ENCODE data around the gene PPP1CA.
A peak's percentile ranks its signal among the peaks of the same experiment; 100 is the strongest.
"Not testable (repeated sequence)": the region's sequence is repeated elsewhere in the genome, so short reads cannot be mapped to it uniquely, and the experiment has no call there.

PPP1CA gene

DNA sequence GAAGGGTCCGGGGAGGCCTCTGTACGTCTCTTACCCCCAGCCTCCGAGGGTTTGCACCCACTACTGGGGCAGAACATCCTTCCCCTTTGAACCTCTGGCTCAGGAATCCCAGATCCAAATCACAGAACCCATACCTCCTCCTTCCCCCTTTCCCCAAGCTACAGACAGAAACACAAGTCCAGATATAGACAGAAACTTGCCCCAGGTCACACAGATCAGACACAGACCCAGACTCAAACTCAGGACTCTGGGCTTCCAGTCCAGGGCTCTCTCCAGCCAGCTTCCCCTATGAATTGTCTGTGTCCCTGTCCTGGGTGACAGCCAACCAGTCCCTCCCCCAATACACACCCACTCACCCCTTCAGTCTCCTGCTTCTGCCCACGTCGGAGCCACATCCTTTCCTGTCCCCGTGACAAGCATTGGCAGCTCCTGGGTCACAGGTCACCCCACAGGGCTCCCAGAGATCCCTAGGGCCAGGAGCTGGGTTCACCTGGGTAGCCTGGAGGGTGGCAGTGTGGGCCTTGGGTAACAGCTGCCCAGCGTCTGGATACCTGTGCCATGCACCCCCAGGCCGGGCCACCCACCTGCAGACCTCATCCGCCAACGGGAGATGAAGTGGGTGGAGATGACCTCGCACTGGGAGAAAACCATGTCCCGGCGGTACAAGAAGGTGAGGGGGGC, 3.0 kb upstream of the PPP1CA start:
- Mint-ChIP-seq H3K27me3 (no peaks in the 10 kb centered on the region), H3K36me3 (ENCODE audit: low read depth) (peaks cover 18% of the 10 kb centered on the region), H3K4me1 (ENCODE audit: low read depth) (peaks cover 76% of the 10 kb centered on the region), H3K9me3 (no peaks in the 10 kb centered on the region), H3K4me3 (peak overlapping the region; percentile 98), H3K27ac (peak overlapping the region; percentile 97)

DNA sequence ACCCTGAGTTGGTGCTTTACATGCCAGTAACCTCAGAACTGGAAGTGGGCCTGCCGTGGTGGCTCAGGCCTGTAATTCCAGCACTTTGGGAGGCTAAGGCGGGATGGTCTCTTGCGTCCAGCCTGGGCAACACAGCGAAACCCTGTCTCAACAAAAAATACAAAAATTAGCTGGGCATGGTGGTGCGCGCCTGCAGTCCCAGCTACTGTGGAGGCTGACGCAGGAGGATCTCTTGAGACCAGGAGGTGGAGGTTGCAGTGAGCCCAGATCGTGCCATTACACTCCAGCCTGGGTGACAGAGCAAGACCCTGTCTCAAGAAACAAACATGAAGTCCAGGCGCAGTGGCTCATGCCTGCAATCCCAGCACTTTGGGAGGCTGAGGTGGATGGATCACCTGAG, 1.4 kb upstream of the PPP1CA start:
- H3K27ac Mint-ChIP-seq = peak overlapping the region; percentile 97
- H3K9me3 Mint-ChIP-seq, H3K27me3 Mint-ChIP-seq: not testable (repeated sequence)
- peaks cover 29% of the 10 kb centered on the region for H3K36me3 Mint-ChIP-seq (ENCODE audit: low read depth)
- H3K4me1 Mint-ChIP-seq (ENCODE audit: low read depth) = peaks cover 76% of the 10 kb centered on the region
- H3K4me3 Mint-ChIP-seq = peak overlapping the region; percentile 98

DNA sequence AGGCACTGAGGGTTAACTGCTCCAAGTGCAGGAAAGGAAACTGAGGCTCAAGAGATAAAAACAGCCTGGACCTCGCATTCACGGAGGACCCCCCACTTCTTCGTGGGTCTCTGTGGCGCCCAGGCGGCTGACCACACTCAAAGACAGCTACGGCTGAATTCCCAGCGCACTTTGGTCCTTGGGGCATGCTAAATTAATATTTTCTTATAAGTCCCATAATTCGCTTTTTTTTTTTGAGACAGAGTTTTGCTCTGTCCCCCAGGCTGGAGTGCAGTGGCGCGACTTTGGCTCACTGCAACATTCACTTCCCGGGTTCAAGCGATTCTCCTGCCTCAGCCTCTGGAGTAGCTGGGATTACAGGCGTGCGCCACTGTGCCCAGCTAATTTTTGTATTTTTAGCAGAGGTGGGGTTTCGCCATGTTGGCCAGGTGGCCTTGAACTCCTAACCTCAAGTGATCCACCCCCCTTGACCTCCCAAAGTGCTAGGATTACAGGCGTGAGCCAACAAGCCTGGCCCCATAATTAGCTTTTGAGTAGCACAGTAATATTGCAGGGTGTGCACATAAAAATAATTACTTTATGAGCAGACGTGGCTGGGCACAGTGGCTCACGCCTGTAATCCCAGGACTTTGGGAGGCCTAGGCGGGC, 658 bp upstream of the PPP1CA start:
- Mint-ChIP-seq H3K4me1 (ENCODE audit: low read depth) (peaks cover 75% of the 10 kb centered on the region), H3K36me3 (ENCODE audit: low read depth) (peaks cover 33% of the 10 kb centered on the region)

DNA sequence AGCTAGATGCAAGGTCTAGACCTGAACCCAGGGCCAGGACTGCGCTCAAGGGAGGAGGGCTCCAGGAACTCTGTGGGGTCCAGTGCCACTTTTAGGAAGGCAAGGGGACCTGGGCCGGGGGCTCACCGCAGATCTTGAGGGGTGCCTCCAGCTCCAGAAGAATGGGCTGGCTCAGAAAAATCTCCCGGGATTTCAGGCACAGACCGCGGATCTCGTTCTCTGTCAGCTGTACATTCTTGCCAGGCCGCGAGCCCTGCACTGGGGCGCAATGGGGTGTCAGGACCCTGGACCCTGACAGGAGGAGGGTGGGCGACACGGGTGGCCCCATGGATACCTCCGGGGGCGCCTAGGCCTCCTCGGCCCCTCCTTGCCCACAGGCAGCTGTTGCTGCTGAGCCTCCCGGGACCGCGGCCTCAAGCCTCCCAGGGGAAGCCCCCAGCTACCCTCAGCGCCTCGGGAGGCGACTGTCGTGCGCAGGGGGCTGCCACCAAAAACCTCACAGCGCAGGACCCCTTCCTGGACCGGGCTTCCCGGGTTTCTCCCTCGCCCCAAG, 640 bp downstream of the PPP1CA start:
- Mint-ChIP-seq H3K4me1 (ENCODE audit: low read depth) (peaks cover 72% of the 10 kb centered on the region), H3K4me3 (peak overlapping the region; percentile 90), H3K36me3 (ENCODE audit: low read depth) (peaks cover 28% of the 10 kb centered on the region), H3K27me3 (no peaks in the 10 kb centered on the region), H3K9me3 (no peaks in the 10 kb centered on the region), H3K27ac (peak overlapping the region; percentile 87)

More for the DNA sequence above, 658 bp upstream of the PPP1CA start:
- H3K27me3 Mint-ChIP-seq, H3K9me3 Mint-ChIP-seq: not testable (repeated sequence)
- H3K27ac Mint-ChIP-seq = peak overlapping the region; percentile 97
- peak overlapping the region; percentile 74 for H3K4me3 Mint-ChIP-seq

DNA sequence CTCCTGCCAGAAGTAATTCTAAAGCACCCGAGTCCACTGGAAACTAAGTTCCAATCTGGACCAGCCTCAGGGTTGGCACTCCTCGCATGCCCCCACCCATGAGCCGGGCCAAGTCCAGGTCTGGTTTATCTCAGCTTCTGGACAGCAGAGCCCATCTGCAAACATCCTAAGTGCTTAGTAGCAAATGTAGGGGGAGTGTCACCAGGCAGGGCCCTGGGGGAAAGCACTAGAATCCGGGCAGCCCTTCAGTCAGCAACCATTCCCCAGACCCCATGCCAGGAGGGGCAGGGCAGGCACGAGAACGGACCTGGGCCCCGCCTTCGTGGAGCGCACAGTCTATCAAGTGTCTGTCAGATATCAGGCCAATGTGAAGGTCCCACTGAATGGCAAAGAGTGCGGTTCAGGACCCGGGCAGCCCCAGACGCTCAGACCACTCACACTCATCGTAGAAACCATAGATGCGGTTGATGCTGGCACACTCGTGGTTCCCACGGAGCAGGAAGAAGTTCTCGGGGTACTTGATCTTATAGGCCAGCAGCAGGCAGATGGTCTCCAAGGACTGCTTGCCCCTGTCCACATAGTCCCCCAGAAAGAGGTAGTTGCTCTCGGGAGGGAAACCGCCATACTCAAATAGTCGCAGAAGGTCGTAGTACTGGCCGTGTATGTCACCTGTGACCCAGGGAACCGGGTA, 1.3 kb downstream of the PPP1CA start:
- Mint-ChIP-seq H3K4me1 (ENCODE audit: low read depth) (peaks cover 68% of the 10 kb centered on the region), H3K9me3 (no peaks in the 10 kb centered on the region), H3K36me3 (ENCODE audit: low read depth) (peaks cover 27% of the 10 kb centered on the region), H3K27ac (peak overlapping the region; percentile 87), H3K4me3 (peak overlapping the region; percentile 90), H3K27me3 (no peaks in the 10 kb centered on the region)

DNA sequence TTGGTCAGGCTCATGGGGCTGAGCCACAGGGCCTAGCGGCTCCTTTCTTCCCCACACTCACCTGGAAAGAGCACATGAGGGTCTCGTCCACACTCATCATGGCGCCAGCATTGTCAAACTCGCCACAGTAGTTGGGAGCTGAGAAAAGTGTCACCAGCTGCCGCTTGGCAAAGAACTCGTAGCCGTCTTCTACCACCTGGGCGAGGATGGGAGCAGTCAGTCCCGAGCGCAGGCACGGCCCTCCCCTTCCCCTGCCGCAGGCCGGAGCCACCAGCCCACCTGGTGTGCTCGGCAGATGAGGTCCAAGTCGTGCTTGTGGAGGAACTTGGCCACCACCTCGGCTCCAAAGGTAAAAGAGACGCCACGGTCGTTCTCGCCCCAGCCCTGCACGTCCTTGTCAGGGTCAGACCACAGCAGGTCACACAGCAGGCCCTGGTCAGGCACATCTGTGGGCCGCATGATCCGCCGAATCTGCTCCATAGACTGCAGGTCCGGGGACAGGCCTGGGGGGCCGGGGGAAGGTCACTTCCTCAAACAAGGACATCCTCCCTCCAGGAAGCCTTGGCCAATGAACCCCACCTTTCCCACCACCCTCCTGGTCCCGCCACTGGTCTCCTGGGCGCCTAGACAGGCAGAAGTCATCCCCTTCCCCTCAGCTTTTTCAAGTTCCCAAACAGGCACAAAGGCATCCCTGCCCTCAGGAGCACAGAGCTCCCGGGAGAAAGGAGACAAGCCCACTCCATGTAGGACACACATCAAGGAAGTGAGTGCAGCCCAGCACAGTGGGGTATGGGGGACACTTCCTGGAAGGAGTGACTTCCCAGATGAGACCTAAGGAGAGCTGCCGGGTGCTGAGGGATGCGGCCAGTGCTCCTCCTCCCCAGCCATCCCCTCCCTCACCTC, 2.7 kb downstream of the PPP1CA start:
- no peaks in the 10 kb centered on the region for H3K27me3 Mint-ChIP-seq
- H3K9me3 Mint-ChIP-seq = no peaks in the 10 kb centered on the region
- peak overlapping the region; percentile 20 for H3K4me3 Mint-ChIP-seq
- peaks cover 28% of the 10 kb centered on the region for H3K36me3 Mint-ChIP-seq (ENCODE audit: low read depth)
- H3K4me1 Mint-ChIP-seq (ENCODE audit: low read depth) = peaks cover 59% of the 10 kb centered on the region
- H3K27ac Mint-ChIP-seq = no peak overlapping the region

DNA sequence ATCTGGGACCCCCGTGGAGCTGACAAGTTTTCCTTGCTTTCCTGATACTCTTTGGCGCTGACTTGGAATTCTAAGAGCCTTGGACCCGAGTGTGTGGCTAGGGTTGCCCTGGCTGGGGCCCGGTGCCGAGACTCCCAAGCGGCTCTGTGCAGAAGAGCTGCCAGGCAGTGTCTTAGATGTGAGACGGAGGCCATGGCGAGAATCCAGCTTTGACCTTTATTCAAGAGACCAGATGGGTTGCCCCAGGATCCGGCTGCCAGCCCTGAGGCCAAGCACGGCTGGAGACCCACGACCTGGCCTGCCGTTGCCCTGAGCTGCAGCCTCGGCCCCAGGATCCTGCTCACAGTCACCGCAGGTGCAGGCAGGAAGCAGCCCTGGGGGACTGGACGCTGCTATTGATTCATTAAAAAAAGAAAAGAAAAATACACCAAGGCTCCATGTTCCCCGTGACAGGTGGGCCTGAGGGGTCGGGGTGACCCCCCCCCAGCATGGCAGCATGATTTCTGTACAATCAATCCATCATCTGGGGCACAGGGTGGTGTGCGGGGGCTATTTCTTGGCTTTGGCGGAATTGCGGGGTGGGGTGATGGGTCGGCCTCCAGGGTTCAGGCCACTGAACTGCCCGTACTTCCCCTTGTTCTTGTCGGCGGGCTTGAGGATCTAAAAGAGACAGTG, 3.5 kb downstream of the PPP1CA start:
- Mint-ChIP-seq H3K27ac (peak overlapping the region; percentile 55), H3K4me3 (peak overlapping the region; percentile 13), H3K27me3 (no peaks in the 10 kb centered on the region), H3K9me3 (no peaks in the 10 kb centered on the region), H3K4me1 (ENCODE audit: low read depth) (peaks cover 60% of the 10 kb centered on the region), H3K36me3 (ENCODE audit: low read depth) (peaks cover 32% of the 10 kb centered on the region)

DNA sequence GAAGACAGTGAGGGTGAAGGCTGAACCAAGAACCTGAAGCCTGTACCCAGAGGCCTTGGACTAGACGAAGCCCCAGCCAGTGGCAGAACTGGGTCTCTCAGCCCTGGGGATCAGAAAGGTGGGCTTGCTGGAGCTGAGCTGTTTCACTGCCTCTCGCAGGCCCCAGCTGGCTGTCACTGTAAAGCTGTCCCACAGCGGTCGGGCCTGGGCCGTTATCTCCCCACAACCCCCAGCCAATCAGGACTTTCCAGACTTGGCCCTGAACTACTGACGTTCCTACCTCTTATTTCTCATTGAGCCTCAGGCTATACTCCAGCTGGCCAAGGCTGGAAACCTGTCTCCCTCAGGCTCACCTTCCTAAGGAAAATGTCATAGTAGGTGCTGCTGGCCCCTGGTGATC, 4.1 kb downstream of the PPP1CA start:
- peak overlapping the region; percentile 55 for H3K27ac Mint-ChIP-seq
- peaks cover 32% of the 10 kb centered on the region for H3K36me3 Mint-ChIP-seq (ENCODE audit: low read depth)
- no peaks in the 10 kb centered on the region for H3K27me3 Mint-ChIP-seq
- H3K9me3 Mint-ChIP-seq = no peaks in the 10 kb centered on the region
- H3K4me3 Mint-ChIP-seq = peak overlapping the region; percentile 13
- H3K4me1 Mint-ChIP-seq (ENCODE audit: low read depth) = peaks cover 60% of the 10 kb centered on the region

DNA sequence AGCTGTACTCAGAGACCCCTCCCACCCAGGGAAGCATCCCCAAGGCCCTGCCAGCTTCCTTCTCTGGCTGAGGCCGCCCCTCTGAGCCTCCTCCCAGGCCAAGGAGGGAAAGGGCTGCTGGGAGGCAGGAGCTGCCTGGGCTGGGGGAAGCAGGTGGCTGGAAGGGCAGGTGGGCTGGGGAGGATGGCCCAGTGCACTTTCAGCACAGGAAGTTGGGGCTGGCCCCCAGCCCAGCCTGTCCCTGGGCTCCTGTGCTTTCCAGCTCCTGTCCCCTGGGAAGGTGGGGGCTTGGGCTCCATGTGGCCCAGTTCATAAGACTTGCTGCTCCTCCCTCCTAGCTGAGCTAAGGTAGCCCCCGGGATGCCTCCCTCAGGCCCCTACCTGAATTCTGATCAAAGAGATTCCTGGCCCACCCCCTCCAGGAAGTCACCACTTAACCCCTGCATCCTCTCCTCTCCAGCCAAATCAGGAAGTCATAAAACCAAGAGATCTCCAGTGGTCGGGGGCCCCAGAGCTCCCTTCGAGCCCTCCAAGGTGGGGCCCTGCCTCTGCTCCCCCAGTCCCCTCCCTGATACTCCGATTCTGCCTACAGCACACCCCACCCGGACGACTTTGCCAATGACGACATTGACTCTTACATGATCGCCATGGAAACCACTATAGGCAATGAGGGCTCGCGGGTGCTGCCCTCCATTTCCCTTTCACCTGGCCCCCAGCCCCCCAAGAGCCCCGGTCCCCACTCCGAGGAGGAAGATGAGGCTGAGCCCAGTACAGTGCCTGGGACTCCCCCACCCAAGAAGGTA, 4.9 kb downstream of the PPP1CA start:
- Mint-ChIP-seq H3K27me3 (no peaks in the 10 kb centered on the region), H3K9me3 (no peaks in the 10 kb centered on the region), H3K27ac (peak overlapping the region; percentile 80), H3K4me3 (peak overlapping the region; percentile 39), H3K36me3 (ENCODE audit: low read depth) (peaks cover 32% of the 10 kb centered on the region), H3K4me1 (ENCODE audit: low read depth) (peaks cover 57% of the 10 kb centered on the region)

DNA sequence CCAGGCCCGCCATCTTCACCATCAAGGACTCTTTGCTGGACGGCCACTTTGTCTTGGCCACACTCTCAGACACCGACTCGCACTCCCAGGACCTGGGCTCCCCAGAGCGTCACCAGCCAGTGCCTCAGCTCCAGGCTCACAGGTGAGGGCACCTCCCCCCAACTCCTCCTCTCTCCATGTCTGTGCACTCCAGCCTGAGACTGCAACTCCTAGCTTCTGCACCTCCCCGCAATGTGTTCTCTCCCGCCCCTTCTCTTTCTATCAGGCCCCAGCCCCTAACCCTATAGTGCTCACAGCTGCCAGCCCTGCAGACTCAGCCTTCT, 5.4 kb downstream of the PPP1CA start:
- H3K27me3 Mint-ChIP-seq = no peaks in the 10 kb centered on the region
- no peaks in the 10 kb centered on the region for H3K9me3 Mint-ChIP-seq
- H3K27ac Mint-ChIP-seq = peak overlapping the region; percentile 36
- peaks cover 59% of the 10 kb centered on the region for H3K4me1 Mint-ChIP-seq (ENCODE audit: low read depth)
- peaks cover 32% of the 10 kb centered on the region for H3K36me3 Mint-ChIP-seq (ENCODE audit: low read depth)
- no peak overlapping the region for H3K4me3 Mint-ChIP-seq

DNA sequence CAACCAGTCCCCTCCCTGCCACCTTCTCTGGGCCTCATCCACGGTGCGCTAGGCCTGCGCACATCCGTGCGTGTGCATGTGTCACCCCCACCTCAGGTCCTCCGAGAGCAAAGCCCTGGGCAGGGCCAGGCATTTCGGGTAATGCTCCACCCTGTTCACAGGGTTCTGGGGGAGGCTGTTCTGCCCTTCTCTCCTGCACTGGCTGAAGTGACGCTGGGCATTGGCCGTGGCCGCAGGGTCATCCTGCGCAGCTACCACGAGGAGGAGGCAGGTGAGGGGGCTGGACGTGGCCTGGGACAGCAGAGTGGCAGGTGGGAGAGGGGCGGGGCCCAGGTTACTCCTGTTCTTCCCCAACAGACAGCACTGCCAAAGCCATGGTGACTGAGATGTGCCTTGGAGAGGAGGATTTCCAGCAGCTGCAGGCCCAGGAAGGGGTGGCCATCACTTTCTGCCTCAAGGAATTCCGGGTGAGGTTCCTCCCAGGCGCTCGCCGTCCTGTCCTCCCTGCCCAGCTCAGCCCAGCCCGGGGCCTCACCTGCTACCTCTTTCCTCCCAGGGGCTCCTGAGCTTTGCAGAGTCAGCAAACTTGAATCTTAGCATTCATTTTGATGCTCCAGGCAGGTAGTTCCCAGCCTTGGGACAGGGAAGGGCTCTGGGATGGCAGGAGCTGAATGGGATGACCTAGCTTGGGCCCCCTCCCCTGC, 6.0 kb downstream of the PPP1CA start:
- H3K4me3 Mint-ChIP-seq = no peak overlapping the region
- peak overlapping the region; percentile 36 for H3K27ac Mint-ChIP-seq
- no peaks in the 10 kb centered on the region for H3K9me3 Mint-ChIP-seq
- H3K36me3 Mint-ChIP-seq (ENCODE audit: low read depth) = peaks cover 32% of the 10 kb centered on the region
- peaks cover 63% of the 10 kb centered on the region for H3K4me1 Mint-ChIP-seq (ENCODE audit: low read depth)
- no peaks in the 10 kb centered on the region for H3K27me3 Mint-ChIP-seq

DNA sequence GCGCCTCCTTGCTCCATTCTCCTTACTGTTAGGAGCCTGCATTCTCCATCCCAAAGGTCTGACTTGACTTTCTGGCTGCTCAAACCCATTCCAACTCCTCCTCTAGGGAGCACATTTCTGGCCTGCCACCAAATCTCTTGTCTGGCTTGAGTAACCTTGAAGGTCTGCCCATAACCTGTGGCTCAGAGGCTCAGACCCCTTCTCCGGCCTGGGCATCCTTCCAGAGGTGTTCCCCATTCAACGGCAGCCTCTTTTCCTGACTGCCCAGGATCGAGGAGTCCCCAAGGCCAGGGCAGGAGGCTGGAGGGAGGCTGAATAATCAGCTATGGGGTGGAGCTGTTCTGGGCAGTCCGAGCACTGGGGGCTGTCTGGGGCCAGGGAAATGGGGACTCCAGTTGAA, 7.7 kb downstream of the PPP1CA start:
- Mint-ChIP-seq H3K27ac (no peak overlapping the region), H3K27me3 (no peaks in the 10 kb centered on the region), H3K36me3 (ENCODE audit: low read depth) (peaks cover 20% of the 10 kb centered on the region), H3K9me3 (no peaks in the 10 kb centered on the region), H3K4me1 (ENCODE audit: low read depth) (peaks cover 58% of the 10 kb centered on the region), H3K4me3 (peak overlapping the region; percentile 37)

DNA sequence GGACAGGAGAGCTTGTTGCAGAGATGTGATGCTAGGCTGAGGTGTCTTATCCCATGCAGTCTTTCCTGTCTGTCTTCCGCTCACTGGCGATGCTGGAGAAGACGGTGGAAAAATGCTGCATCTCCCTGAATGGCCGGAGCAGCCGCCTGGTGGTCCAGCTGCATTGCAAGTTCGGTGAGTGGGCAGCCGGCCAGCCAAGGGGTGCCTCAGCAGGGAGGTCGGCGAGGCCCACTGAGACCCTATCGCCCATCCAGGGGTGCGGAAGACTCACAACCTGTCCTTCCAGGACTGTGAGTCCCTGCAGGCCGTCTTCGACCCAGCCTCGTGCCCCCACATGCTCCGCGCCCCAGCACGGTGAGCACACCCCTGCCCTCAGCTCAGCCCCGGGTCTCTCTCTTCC, 8.2 kb downstream of the PPP1CA start:
- H3K9me3 Mint-ChIP-seq = no peaks in the 10 kb centered on the region
- peaks cover 56% of the 10 kb centered on the region for H3K4me1 Mint-ChIP-seq (ENCODE audit: low read depth)
- peak overlapping the region; percentile 93 for H3K4me3 Mint-ChIP-seq
- no peaks in the 10 kb centered on the region for H3K27me3 Mint-ChIP-seq
- H3K36me3 Mint-ChIP-seq (ENCODE audit: low read depth) = peaks cover 18% of the 10 kb centered on the region
- H3K27ac Mint-ChIP-seq = no peak overlapping the region
